Stimulated activated CD4-positive, alpha-beta T cell treated with anti-CD3 and anti-CD28 coated beads, TNF-alpha, amount 100 ng/mL, for 24 hours (primary cell): ENCODE data around the gene CDKAL1.
"Not testable (repeated sequence)": the region's sequence is repeated elsewhere in the genome, so short reads cannot be mapped to it uniquely, and the experiment has no call there.

Source experiments
- DNase-seq, 3 experiments: peaks; one replicate each; pipeline ENCODE4 v3.0.0-alpha.2; 2020; ENCODE audit warnings: low read depth in 3 of 3

CDKAL1 gene

GRCh38 chr6:21173031-21173430, 638.8 kb downstream of the CDKAL1 start:
- DNase-seq, result no peak

- DNase-seq, result no peak
Measured at GRCh38 chr6:21173678-21174077, 639.4 kb downstream of the CDKAL1 start.

GRCh38 chr6:21176197-21176596, 641.9 kb downstream of the CDKAL1 start:
- no peak for DNase-seq

GRCh38 chr6:21180155-21180554, 645.9 kb downstream of the CDKAL1 start:
- no peak for DNase-seq

DNA sequence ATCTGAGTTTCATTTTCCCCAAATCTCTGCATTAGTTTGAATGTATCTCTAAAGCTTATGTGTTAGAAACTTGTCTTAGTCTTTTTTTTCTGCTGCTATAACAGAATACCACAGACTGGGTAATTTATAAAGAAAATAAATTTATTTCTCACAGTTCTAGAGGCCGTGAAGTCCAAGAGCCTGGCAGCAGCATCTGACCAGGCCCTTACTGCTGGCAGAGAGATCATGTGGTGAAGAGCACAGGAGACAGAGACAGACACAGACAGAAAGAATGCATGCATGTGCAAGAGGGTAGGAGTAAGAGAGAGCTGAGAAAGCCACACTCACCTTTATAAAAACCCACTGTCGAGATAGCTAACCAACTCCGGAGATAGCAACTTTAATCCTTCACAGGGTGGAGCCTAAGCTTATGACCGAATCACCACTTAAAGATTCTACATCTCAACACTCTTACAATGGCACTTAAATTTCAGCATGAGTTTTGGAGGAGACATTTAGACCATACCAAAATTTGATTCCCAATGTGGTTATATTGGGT, 646.6 kb downstream of the CDKAL1 start:
- no peak for DNase-seq

GRCh38 chr6:21181866-21182265, 647.6 kb downstream of the CDKAL1 start:
- DNase-seq, result no peak

DNA sequence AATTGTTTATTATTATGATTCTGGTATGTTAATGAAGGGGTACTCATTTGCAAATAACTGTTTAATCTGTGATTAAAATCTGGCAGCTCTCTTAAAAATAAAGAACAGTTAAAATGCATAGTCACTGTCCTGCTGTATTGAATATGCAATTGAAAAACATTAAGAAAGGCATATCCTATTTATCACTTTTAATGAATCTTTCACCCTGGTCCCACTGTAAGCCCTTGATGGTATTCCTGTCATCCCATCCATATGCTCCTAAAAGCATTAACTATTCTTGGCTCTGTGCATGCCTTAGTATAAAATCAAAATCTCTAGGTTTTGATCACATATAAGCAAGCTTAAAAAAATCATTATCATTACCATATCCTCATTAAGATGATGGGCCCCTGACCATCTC, 648.3 kb downstream of the CDKAL1 start:
- no peak for DNase-seq

- DNase-seq, result no peak
Measured at GRCh38 chr6:21185861-21186478, 651.7 kb downstream of the CDKAL1 start.

GRCh38 chr6:21186479-21187055, 652.3 kb downstream of the CDKAL1 start:
- no peak for DNase-seq

DNA sequence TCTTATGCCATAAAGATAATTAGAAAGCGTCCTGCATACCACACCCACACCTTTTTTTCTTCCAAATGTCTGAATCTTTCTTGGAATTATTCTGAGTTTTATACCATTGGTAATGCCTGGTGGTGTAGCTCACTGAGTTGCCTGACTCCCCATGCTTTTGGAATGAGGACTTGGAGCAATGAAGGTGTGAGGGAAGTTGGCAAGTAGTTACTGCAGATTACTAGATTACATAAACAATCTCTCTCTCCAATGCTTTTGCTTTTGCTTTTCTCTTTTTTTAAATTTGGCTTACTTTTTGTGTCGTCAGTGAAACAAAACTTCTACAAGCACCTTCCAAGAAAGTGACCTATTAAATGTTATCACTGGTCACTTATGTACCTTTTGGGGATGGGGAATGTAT, 653.2 kb downstream of the CDKAL1 start:
- DNase-seq, result no peak

DNA sequence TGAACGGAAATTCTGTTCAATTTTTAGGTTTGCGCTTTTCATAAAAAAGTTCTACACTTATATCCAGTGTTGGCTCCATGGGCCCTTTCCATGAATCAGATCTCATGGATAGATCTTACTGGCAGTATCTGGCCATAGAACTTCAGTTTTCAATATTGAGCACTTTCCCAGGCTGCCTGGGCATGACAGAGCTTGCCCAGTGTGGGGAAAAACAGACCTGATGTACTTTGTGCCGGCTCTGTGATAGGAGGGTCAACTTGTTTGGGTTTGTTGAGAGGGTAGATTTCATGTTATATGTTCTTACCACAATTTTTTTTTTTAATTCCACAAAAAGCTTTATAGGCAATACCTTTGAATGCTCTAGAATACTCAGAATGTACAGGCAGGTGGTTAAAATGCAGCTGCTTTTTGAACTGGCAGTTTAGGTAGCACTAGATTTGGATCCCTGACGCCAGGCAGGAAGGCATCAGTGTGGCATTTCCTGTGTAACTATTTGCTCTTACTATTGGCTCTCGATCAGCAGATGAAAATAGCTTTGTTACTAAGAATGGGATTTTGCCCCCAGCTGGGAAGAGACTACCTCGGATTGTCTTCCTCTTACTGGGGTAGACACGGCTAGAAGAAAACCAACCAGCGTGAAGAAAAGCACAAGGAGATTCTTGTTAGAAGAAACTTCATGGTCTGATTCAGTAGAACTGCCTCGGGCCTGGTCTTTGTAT, 654.4 kb downstream of the CDKAL1 start:
- DNase-seq, result no peak

GRCh38 chr6:21189759-21190158, 655.5 kb downstream of the CDKAL1 start:
- DNase-seq, result no peak

DNA sequence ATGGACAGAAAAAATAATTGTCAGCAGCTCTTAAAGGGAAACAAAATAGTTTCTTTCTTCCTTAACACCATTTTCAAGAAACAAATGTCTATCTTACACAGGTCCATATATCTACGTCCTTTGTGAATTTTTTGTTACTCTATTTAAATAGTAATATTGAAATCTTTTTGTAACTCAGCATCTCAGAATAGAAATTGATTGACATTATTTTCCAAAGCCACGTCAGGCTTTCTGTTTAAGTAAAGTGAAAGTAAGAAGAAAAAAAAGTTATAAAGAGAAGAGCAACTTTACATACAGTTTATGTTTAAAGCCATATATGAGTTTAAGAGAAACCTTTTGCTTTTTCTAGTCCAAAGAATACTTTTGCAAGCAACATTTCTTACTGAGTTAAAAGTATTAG, 656.4 kb downstream of the CDKAL1 start:
- no peak for DNase-seq

DNA sequence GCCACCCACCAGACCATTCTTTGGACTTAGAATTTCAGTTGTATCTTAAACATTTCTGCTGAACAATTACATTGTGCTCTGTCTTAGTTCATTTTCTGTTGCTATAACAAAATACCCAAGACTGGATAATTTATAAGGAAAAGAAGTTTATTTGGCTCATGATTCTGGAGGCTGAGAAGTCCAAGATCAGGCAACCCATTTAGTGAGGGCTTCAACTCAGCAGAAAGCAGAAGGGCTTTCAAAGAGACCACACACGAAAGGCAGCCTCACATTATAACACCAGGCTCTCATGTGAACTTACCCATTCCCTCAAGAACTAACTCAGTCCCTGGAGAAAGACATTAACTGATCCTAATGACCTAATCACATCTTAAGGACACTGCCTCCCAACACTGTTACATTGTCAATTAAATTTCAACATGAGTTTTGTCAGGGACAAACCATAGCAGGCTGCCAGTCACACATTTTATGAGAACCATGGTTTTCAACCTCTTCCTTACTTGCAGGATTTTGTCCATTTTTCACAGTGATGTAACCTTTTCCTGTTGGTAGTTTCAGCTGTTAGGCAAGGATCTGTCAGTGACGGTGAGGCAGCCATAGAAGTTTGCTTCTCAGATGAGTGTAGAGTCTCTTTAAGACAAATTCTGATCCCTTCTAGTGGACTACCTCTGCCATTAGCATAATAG, 659.7 kb downstream of the CDKAL1 start:
- DNase-seq, result no peak

- DNase-seq, result not testable (repeated sequence)
Measured at GRCh38 chr6:21195301-21195700, 661.0 kb downstream of the CDKAL1 start.

DNA sequence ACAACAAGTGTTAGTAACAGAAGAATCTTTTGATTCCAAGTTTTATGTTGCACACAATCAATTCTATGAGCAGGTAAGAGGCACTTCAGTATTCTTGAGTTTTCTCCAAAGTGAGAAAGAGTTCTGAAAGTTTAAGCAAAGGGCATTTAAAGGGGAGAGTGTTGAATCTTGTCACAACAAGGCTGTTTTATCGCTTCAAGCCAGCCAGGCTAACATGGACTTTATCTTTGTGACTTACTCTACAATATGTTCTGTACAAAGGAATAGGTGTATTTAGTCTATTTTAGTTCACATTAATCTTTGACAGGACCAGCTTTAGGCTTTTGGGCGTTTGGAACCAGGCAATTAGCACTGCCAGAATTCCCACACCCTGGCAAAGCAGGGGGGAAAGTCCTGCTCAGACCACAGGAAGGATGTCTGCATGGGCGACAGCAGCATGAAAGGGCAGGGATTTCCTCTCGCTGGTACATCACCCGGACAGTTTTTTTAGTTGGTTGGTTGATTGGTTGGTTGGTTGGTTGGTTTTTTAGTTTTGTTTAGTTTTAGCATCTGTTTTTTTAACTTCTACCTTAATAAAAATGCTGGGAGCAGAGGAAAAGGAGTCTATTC, 663.9 kb downstream of the CDKAL1 start:
- DNase-seq, result no peak

DNA sequence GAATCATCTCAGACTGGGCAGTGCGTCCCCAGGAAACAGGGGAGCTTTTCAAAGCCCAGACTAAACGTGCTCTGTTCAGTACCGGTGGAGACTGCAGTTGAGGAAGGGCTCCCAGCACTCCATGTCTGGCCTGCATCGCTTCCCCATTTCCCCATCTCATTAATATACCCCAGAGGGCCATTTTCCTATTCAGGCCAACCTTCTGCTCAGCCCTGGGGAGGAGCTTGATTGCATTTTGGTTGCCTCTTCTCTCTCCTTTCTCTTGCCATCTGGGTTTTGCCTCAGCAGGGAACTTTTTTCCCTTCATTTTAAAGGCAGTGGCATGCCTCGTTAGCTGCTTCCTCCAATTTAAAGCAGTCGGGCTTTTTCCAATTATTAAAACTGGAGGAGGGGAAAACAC, 665.0 kb downstream of the CDKAL1 start:
- no peak for DNase-seq

DNA sequence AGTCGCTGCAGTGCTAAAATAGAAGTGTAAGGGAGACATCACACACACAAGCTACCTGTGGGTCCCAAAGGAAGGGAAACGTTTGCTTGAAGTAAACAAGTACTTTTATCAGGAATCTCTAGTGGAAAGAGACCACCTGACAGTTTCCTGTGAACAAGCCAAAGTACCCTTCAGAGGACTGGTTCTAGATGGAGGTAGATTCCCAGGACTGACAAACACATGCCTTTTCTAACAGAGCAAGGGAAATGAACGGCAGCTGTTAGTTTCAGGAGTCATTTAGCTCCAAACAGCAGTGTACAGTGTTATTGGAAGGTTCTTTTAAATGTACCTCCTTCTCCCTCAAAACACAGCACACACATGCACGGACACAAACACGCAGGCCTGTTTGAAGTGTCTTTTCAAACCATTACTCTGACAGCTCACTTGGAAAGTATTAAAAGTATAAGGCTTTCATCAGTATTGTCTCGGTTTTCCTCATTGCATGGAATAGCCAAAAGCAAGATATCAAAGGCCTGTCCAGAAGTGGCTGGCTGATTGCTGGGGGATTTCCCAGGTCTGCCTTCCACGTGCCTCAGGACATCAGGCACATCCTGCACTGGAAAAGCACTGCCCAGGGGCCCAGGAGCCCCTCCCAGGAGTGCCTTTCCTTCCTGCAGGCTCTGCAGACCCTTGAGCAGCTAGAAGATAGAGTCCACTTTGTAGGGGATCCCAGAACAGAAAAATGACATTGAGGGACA, 666.0 kb downstream of the CDKAL1 start:
- no peak for DNase-seq

DNA sequence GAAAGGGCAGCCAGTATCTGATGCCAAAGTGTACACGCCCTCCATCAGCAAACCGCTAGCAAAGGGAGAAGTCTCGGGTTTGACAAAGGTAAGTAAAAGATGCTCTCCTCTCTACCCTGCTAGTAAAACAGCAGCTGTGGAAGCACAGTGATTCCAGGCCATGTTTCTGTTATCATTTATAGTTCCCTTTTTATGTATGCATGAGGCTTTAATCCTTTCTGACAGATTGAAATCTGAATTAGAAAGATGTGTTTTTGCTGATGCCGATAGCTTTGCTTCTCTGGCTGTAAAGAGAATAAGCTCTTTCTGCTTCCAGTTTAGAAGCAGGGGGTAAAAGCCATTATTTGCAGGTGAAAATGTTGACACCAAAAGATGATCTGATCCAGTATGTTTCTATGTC, 666.9 kb downstream of the CDKAL1 start:
- no peak for DNase-seq

- DNase-seq, result no peak
Measured at GRCh38 chr6:21201637-21202350, 667.5 kb downstream of the CDKAL1 start.

DNA sequence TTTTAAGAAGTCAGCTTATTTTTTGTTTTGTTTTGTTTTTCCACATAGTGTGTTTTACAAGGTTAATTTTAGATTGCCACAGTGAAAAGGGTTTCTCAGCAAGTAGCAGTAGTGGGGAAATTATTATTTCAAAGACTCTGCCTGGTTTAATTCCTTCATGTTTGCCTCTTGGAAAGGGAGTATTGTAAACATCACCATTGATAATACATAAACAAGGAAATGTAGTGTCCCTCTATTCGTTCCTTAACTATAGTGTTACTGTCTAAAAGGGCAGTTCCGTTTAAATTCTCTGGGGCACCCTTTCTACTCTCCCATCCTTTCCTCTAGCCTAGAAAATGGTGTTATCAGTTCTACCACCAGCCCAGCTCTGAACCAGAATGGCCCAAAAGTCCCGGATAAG, 668.3 kb downstream of the CDKAL1 start:
- no peak for DNase-seq
